ENCODE results near the gene OCIAD1.

OCIAD1 gene

GRCh38 chr4:48898733-48899431 lies 68.0 kb downstream of the OCIAD1 start:
- TF ChIP-seq, protein P1, sequence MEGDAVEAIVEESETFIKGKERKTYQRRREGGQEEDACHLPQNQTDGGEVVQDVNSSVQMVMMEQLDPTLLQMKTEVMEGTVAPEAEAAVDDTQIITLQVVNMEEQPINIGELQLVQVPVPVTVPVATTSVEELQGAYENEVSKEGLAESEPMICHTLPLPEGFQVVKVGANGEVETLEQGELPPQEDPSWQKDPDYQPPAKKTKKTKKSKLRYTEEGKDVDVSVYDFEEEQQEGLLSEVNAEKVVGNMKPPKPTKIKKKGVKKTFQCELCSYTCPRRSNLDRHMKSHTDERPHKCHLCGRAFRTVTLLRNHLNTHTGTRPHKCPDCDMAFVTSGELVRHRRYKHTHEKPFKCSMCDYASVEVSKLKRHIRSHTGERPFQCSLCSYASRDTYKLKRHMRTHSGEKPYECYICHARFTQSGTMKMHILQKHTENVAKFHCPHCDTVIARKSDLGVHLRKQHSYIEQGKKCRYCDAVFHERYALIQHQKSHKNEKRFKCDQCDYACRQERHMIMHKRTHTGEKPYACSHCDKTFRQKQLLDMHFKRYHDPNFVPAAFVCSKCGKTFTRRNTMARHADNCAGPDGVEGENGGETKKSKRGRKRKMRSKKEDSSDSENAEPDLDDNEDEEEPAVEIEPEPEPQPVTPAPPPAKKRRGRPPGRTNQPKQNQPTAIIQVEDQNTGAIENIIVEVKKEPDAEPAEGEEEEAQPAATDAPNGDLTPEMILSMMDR (conservative IDR thresholded peaks at IDR 0.05; ENCODE audit: low read depth, low read length): no peak
- no peak overlapping the region for H3K4me3 ChIP-seq (ENCODE audit: low read length)
- no peak for DNase-seq (ENCODE audit: low read depth)

- DNase-seq (ENCODE audit: low read depth): no peak
- H3K4me3 ChIP-seq (ENCODE audit: low read length): no peak overlapping the region
- TF ChIP-seq, protein P1 (conservative IDR thresholded peaks at IDR 0.05; ENCODE audit: low read depth, low read length): no peak
Measured at GRCh38 chr4:48899432-48899749, 68.5 kb downstream of the OCIAD1 start.

- TF ChIP-seq, protein P1 (conservative IDR thresholded peaks at IDR 0.05; ENCODE audit: low read depth, low read length): no peak
- no peak overlapping the region for H3K4me3 ChIP-seq (ENCODE audit: low read length)
- DNase-seq (ENCODE audit: low read depth): peak; percentile 38
Measured at GRCh38 chr4:48899950-48900349, 69.1 kb downstream of the OCIAD1 start.

- no peak overlapping the region for H3K4me3 ChIP-seq (ENCODE audit: low read length)
- no peak for DNase-seq (ENCODE audit: low read depth)
- TF ChIP-seq, protein P1 (conservative IDR thresholded peaks at IDR 0.05; ENCODE audit: low read depth, low read length): no peak
Measured at GRCh38 chr4:48901196-48901595, 70.3 kb downstream of the OCIAD1 start.

DNA sequence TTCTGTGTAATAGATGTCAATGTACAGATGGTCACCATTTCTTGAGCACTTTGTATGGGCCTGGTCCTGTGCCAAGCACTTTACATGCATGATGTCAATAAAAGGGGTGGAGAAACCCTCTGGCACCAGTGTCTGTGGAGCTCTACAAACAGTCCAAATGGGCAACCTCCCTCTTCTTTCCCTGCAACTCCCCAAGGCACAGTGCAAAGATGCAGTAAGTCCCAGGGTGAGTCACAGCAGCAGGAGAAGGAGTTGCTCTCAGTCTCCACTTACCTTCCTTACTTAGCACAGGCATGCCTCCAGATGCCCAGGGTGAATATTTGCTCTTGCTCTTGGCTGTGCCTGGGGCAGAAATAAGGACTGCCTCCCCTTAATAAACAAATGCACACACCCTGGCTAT lies 71.4 kb downstream of the OCIAD1 start:
- TF ChIP-seq, protein P1 (conservative IDR thresholded peaks at IDR 0.05; ENCODE audit: low read depth, low read length): no peak

DNA sequence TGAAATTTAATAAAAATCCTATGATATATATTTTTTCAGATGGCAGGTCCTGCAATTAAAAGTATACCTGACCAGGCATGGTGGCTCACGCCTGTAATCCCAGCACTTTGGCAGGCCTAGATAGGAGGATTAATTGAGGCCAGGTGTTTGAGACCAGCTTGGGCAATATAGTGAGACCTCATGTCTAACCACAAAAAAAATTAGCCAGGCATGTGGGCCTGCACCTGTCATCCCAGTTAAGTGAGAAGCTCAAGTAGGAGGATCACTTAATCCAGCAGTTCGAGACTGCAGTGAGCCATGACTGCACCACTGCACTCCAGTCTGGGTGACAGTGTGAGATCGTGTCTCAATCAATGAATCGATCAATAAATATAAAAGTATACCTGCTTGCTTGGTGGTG lies 73.2 kb downstream of the OCIAD1 start:
- no peak for DNase-seq (ENCODE audit: low read depth)
- H3K4me3 ChIP-seq (ENCODE audit: low read length): no peak overlapping the region
- TF ChIP-seq, protein P1 (conservative IDR thresholded peaks at IDR 0.05; ENCODE audit: low read depth, low read length): no peak

More for the DNA sequence above, 71.4 kb downstream of the OCIAD1 start:
- no peak for DNase-seq (ENCODE audit: low read depth)
- no peak overlapping the region for H3K4me3 ChIP-seq (ENCODE audit: low read length)

GRCh38 chr4:48904541-48905142 lies 73.8 kb downstream of the OCIAD1 start:
- no peak for DNase-seq (ENCODE audit: low read depth)
- TF ChIP-seq, protein P1 (conservative IDR thresholded peaks at IDR 0.05; ENCODE audit: low read depth, low read length): no peak
- peak overlapping the region; percentile 83 for H3K4me3 ChIP-seq (ENCODE audit: low read length)
